ENCODE measurements around the gene KCNAB1. TPM values are rescaled to one million over a fixed set of nuclear protein-coding genes. Genes with fewer than 3 reads are reported as not detected.
"Not testable (repeated sequence)": the region's sequence is repeated elsewhere in the genome, so short reads cannot be mapped to it uniquely, and the experiment has no call there.

Gene KCNAB1
- total RNA-seq (1 to 10 TPM; 1.6 to 5.0 (median 3.0) TPM), polyA plus RNA-seq (1 to 10 TPM; 1.4 to 2.5 TPM)
- long read RNA-seq, donor 1, partial matches to known transcripts = 1 of 36 reads
- long read RNA-seq, donor 1, other reads (novel, unspliced or antisense) = 35 of 36 reads
- long read RNA-seq, donor 2, full-length matches to known transcripts = 1 of 29 reads
- long read RNA-seq, donor 2, partial matches to known transcripts = 6 of 29 reads
- long read RNA-seq, donor 2, other reads (novel, unspliced or antisense) = 22 of 29 reads
- long read RNA-seq, donor 3, partial matches to known transcripts = 4 of 27 reads
- long read RNA-seq, donor 3, other reads (novel, unspliced or antisense) = 23 of 27 reads

DNA sequence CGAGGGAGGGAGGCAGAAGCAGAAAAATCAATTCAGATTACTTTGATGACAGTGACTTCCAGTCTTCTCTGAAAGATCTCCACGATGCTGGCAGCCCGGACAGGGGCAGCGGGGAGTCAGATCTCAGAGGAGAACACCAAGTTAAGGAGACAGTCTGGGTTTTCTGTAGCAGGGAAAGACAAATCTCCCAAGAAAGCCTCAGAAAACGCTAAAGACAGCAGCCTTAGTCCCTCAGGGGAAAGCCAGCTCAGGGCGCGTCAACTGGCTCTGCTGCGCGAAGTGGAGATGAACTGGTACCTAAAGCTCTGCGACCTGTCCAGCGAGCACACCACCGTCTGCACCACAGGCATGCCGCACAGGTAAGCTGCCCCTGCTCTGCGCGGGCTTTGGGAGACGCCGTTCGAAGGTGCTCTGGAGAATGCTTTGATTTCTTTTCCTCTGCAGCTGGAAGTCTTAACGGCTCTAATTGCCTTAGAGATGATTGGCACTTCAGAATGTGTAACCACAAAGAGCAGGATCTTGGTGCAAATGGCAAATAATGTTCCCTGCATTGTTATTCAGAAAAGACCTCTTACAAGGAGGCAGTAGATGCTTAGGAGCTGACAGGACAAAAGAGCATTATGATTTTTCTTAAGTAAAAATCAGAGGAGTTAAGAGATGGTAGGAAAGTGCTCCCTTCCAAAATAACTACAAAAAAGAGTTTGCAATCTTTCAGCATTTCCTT is at the start of gene KCNAB1:
KCNAB1 (plus strand) TSS at position 51 of the 724 bp plus-strand sequence.
- peak in 1 of 8 donors; percentile 37 for ATAC-seq

DNA sequence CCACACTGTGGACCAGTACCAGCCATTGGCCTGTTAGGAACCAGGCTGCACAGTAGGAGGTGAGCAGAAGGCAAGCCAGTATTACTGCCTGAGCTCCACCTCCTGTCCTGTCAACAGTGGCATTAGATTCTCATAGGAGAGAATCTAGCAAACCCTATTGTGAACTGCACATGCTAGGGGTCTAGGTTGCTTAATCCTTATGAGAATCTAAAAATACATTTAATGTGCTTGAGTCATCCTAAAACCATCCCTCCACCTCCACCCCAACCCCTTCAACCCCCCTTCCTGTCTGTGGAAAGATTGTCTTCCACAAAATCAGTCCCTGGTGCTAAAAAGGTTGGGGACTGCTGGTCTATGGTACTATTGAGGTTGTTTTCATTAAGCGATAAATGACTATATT is 49.3 kb upstream of the KCNAB1 start:
- H3K4me3 ChIP-seq = no peak overlapping the region
- intact Hi-C loops (cut with DNase I) = no loop called here
- no peak overlapping the region for H3K27ac ChIP-seq
- no peak for DNase-seq
- ATAC-seq = no peak
- H3K27me3 ChIP-seq = no peaks in the 10 kb centered on the region
- H3K9me3 ChIP-seq = no peaks in the 10 kb centered on the region
- no peaks in the 10 kb centered on the region for H3K36me3 ChIP-seq
- TF ChIP-seq, protein P1, sequence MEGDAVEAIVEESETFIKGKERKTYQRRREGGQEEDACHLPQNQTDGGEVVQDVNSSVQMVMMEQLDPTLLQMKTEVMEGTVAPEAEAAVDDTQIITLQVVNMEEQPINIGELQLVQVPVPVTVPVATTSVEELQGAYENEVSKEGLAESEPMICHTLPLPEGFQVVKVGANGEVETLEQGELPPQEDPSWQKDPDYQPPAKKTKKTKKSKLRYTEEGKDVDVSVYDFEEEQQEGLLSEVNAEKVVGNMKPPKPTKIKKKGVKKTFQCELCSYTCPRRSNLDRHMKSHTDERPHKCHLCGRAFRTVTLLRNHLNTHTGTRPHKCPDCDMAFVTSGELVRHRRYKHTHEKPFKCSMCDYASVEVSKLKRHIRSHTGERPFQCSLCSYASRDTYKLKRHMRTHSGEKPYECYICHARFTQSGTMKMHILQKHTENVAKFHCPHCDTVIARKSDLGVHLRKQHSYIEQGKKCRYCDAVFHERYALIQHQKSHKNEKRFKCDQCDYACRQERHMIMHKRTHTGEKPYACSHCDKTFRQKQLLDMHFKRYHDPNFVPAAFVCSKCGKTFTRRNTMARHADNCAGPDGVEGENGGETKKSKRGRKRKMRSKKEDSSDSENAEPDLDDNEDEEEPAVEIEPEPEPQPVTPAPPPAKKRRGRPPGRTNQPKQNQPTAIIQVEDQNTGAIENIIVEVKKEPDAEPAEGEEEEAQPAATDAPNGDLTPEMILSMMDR (IDR thresholded peaks at IDR 0.05) = no peak
- WGBS, 2 donors = 98 to 100% methylated on average over 1 of the region's 1 CpG
- H3K4me1 ChIP-seq = no peaks in the 10 kb centered on the region

More for the DNA sequence above, at the start of gene KCNAB1:
- Histone ChIP-seq H3K27me3 (peaks cover 0 to 12% (median 0%) of the 10 kb centered on the region in 7 donors), H3K4me1 (no peaks in the 10 kb centered on the region), H3K9me3 (no peaks in the 10 kb centered on the region), H3K36me3 (no peaks in the 10 kb centered on the region), H3K27ac (no peak within 1 kb of the TSS), H3K4me3 (peak within 1 kb of the TSS in 9 of 10 donors; percentile 7 to 46 (median 33))
- 40 to 43% methylated on average over 19 of the region's 19 CpGs for WGBS, 2 donors
- TF ChIP-seq, protein P1 (IDR thresholded peaks at IDR 0.05) = no peak
- intact Hi-C loops (cut with DNase I) = no loop called here
- no peak for DNase-seq

DNA sequence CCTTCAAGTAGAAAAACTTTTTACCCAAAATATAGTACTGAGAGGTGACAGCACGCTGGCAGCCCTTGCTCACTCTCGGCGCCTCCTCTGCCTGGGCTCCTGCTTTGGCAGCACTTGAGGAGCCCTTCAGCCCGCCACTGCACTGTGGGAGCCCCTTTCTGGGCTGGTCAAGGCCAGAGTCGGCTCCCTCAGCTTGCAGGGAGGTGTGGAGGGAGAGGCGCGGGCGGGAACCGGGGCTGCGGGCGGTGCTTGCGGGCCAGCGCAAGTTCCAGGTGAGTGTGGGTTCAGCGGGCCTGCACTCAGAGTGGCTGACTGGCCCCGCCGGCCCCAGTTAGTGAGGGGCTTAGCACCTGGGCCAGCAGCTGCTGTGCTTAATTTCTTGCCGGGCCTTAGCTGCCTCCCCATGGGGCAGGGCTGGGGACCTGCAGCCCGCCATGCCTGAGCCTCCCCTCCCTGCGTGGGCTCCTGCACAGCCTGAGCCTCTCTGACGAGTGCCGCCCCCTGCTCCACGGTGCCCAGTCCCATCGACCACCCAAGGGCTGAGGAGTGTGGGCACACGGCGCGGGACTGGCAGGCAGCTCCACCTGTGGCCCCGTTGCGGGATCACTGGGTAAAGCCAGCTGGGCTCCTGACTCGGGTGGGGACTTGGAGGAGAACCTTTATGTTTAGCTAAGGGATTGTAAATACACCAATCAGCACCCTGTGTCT is 47.3 kb upstream of the KCNAB1 start:
- H3K27ac ChIP-seq; H3K9me3 ChIP-seq; H3K36me3 ChIP-seq; H3K27me3 ChIP-seq; H3K4me1 ChIP-seq; ATAC-seq; DNase-seq; intact Hi-C loops (cut with DNase I); H3K4me3 ChIP-seq: not testable (repeated sequence)
- 95 to 96% methylated on average over 29 of the region's 29 CpGs for WGBS, 2 donors

DNA sequence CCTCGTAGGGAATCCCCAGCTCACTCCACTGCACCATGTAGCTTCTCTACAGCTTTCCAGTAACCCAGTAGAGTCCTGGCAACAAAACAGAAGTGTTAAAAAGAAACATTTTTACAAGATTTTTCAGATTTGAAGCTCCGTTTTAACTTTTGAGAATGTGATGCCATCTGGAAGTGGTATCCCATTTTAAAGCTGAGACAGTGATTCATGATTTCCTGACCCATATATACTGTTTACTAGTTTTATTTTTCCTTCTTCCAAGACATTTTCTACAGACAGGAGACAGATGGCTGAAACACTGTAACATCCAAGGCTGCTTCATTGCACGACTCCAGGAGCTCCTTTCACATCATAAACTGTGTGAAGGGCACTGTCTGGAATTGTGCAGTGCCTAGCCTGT is 30.3 kb upstream of the KCNAB1 start:
- TF ChIP-seq, protein P1 (IDR thresholded peaks at IDR 0.05) = no peak
- H3K27ac ChIP-seq = no peak overlapping the region
- no peak overlapping the region for H3K4me3 ChIP-seq
- H3K4me1 ChIP-seq = peaks cover 0 to 9% (median 0%) of the 10 kb centered on the region in 9 donors
- no peak for DNase-seq
- ATAC-seq = no peak
- H3K27me3 ChIP-seq = no peaks in the 10 kb centered on the region
- no peaks in the 10 kb centered on the region for H3K36me3 ChIP-seq
- WGBS, 2 donors = 63 to 66% methylated on average over 3 of the region's 3 CpGs
- H3K9me3 ChIP-seq = no peaks in the 10 kb centered on the region
- intact Hi-C loops (cut with DNase I) = no loop called here
